Stimulated activated CD8-positive, alpha-beta memory T cell treated with anti-CD3 and anti-CD28 coated beads, Interleukin-7, amount 100 ng/mL, for 24 hours (primary cell): ENCODE measurements around the gene RPS15A.

Experiments
- DNase-seq: peaks from one replicate; pipeline ENCODE4 v3.0.0-alpha.2; 2020; ENCODE audit warnings: low read depth

The RPS15A gene

DNA sequence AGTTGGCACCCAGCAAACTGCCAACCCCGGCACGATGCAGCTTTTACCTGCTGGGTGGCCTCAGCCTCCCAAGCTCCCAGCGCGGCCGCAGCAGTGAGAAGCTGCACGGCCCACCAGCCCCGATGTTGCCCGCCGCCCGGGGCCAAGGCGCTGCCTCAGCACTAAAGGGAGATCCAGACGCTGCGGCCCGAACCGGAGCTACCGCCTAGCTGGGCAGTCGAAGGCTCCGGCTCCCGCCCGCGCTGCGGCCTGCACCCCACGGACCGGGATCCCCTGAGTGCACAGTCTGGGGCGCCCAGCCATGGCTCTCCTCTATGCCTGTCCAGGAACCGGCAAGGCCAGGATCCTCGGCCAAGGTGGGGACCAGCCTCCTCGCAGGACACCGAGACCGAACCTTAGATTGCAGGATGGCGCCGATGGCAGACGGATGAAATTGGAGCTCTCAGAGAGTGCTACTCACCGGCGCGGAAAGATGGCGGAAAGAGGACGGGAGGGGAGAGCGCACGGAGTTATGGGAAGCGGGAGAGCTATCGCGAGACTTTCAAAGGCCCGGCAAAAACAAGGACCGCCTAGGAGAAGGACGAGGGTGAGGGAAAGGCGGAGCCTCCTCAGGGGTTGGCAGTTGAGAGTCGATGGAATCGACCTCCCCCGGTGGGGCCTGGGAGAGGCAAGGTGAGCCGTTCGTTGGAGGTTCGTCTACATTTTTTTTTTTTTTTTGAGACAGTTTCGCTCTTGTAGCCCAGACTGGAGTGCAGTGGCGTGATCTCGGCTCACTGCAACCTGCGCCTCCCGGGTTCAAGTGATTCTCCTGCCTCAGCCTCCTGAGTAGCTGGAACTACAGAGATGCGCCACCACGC is at the start of gene RPS15A:
Gene RPS15A, minus strand, starts transcription at position 485 of the 857 bp plus-strand sequence. CDS start 1,221 bp downstream, outside the sequence.
- DNase-seq, result peak; percentile 82

DNA sequence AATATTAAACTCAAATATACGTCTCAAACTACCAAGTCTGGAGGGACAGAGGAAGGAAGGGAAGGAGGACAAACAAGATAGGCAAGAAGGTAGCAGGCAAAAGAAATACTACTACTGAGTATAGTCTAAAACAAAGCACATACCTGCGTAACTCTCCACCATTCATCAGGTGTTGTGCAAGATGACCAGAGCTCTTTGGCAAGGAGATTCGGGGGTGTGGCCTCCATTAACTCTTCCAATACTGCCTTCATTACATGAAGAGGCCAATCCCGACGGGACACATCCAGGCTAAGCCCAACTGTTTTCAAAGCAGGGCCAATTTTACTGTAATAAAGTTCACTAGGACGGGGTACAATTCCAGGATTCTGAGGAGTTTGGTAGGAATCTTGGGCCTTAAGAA is 49.4 kb upstream of the RPS15A start:
- DNase-seq, result no peak

DNA sequence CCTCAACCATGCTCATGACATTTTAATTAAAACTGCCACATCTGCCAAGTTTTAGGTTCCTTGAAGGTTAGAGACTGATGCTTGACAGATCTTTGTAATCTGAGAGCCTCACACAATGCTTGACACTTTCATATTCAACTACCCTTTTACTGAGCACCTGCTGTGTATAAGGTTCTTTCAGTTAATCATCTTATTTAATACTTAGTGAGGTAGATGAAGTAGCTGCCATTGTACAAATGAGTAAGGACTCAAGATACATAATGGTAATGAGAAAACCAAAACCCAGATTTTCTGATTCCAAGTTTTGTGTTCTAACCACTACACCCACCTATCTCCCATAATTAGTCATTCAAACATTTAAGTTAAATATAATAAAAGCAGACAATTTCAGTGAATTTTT is 46.6 kb upstream of the RPS15A start:
- DNase-seq, result no peak

DNA sequence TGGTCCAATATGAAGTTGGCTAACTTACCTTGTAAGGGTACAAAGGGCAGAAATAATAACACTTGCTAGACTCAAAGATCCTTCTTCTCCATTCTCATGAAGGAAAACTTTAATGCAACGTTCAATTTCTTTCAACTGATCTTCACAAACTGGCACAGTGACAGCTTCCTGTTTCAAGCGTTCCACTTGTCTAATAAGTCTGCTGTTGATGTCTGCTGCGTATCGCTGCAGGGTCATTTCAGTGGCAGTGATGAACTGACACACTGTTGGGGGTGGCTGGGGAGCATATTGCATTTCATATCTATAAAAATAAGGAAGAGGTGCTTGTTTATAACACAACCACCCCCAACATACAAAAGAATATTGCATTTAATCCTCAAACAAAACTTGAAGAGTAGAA is 44.7 kb upstream of the RPS15A start:
- DNase-seq, result no peak

DNA sequence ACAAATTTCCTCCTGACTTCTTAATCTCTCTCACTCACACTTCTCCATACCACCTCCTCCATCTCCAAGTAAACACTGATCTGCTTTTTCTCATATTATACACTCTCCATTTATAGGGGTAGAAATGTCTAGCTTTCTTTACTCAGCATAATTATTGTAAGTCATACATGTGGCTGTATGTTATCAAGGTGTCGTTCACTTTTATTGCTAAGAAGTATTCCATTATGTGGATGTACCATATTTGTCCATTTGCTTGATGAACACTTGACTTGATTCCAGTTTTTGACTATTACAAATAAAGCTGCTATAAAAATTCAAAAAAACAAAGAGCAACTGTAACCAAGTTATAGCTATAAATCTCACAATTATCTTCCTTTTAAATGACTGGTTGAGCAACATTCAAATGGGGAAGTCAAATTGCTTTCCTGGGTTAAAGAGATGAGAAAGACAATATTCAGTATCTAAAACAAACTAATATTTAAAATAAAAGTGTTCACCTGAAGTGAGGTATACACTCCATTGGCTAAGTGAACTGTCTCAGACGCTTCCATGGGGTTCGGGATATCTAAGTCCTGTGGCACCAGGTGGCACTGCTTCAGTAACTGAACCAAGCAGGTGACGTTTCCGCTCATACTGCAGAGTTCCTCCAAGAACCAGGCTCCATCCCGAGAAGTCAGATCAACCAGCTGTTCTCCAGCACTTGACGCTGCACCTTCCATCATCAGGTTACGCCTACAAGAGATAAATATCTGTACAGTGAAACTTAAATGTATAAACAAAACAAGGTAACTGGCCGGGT is 43.8 kb upstream of the RPS15A start:
- DNase-seq, result no peak

DNA sequence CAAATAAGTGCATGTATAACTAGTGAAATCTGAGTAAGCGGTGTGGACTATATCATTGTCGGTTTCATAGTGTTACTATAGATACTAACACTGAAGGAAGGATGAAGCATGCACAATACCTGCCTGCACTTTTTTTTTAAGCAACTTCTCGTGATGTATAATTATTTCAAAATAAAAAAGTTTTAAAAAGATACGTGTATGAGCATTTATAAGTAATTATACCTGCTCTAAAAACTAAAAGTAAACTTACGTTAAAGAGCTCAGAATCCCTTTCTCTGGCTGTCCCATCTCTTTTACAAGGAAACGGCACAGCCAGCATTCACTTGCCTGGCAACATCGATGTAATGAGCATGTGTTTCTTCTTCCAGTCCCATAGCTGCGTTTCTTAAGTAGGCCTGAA is 42.5 kb upstream of the RPS15A start:
- no peak for DNase-seq

DNA sequence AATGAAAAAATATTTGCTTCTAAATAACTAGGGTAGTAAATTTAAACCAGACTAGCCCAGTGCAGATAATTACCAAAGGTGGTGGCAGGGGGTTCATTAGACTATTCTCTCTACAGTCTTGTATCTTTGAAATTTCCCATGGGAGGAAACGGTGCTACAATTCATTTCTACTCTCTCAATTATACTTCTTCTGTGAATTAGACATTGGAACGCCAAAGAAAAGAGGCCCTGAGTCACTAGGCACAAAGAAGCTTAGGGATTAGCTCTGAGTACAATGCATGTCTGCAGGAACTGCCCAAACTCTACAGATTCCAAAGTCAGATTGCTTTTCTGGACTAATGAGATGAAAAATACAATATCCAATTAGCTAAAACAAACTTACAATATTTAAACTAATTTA is 41.9 kb upstream of the RPS15A start:
- DNase-seq, result no peak

DNA sequence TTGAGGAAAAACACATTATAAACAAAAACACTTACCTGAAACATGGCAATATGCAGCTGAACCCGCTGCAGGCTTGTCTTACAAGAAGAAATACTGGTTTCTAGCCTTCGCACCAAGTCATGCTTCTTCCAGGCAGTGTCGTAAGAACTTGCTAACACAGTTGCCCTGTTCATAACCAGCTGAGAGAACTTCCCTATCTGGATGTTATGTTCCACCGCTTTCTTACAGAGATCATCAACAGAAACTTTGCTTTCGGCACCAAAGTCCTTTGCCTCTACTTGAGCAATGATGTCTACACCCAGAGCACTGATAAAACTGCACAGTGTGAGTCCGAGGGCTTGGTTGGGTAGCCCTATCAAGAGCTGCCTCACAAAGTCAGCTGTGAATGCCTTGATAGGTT is 39.1 kb upstream of the RPS15A start:
- DNase-seq, result no peak

DNA sequence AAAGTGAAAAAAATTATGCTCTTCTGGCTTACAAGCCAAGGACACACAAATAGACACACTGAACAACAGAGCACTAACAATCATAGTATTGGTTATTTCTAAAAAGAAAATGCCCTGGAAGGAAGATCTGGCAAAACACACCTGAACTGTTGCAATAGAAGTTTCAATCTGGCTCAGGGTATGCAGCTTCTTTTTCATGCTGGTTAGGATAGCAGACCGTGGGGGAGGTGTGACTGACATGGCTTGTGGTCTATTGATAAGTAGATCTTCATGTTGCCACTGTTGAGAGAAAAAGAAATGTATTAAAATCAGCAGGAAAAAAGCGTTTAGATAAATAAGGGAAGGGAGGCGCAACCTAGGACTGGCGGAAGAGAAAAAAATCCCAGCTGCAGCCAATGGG is 37.8 kb upstream of the RPS15A start:
- no peak for DNase-seq

DNA sequence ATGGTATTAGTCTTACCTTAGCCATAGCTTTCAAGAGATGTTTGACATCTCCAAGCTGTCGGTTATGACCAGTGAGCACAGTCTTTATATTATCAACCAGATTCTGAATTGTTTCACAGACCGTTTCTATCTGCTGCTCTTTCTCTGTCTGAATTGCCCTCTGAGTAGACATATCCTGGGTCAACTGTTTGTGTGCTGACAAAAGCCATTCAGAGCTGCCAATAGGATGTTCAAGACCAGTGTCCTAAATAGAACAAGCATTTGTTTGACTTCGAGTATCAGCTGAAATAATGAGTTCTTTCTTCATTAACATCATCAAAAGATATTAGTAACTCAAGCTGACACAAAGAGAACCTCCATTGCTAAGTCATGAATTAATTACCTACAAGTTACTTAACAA is 26.2 kb upstream of the RPS15A start:
- DNase-seq, result no peak

DNA sequence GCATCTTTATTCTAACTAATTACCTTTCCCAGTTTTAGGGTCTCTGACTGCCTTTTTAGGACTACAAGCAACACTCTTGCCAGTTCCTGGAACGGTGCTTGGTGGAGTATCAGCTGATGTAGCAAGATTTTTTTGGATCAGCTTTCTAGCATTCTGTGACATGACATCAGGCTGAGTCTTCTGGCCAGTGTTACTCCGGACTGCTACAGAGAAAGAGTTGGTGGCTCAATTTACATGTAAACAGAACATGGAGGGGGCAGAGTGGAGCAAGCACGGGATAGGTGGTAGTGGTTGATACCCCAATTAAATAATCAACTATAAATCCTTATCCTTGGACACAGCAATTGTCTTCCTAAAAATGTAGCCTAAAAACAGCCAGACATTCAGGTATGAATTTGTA is 21.8 kb upstream of the RPS15A start:
- DNase-seq, result no peak

DNA sequence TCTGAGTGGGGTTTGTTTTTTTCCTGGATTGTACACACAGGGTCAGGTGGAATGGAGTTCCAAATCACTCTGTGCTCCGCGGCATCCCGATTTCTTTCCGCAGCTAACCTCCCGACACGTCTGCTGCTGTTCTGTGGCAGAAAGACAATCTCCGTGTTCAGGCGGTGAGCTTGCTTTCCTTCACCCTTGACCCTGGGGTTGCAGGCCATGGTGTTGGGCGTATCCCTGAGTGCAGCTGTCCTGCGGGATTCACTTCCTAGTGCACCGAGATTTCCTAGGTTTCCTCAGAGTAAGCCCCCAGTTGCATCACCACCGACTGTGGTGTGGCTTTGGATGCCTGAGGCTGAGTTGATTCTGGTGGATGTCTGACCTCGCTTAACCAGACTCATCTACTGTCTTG is 19.0 kb upstream of the RPS15A start:
- DNase-seq, result no peak

DNA sequence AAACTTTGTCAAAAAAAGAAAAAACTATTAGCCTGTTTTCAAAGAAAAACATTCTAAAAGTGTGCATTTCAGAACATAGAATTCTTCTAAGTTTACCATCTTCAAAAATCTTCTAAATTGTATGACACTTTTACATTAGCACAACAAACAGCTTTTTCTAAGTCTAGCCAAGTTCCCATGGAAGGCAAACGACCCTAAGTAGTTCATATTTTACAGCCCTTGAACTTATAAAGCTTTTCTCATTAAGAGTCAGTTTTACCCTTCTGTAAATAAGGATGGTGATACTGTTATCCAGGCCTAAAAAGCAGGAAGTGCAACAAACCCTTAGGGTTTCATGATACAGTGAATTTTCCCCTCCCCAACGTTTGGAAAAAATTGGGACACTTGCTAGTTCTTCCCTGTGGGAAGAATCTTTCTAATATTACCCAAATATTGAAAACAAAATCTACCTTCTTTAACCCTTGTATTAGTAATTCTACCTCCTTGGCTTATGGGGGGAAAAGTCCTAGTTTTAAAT is 15.2 kb upstream of the RPS15A start:
- DNase-seq, result no peak

DNA sequence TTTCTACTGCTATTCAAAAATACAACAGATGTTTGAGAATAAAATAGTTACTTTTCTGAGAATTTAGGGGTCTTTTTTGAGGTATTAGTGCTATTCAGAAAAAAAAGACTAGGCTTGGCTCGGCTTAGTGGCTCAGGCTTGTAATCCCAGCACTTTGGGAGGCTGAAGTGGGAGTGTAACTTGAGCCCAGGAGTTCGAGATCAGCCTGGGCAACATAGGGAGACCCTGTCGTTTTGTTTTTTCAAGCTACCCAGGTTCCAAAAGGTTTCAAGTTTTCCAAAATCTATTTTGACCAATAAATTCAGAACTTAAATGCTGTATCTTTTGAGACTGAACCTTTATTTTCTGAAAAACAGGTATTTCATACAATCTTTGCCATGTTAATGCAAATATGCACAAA is 14.4 kb upstream of the RPS15A start:
- no peak for DNase-seq

DNA sequence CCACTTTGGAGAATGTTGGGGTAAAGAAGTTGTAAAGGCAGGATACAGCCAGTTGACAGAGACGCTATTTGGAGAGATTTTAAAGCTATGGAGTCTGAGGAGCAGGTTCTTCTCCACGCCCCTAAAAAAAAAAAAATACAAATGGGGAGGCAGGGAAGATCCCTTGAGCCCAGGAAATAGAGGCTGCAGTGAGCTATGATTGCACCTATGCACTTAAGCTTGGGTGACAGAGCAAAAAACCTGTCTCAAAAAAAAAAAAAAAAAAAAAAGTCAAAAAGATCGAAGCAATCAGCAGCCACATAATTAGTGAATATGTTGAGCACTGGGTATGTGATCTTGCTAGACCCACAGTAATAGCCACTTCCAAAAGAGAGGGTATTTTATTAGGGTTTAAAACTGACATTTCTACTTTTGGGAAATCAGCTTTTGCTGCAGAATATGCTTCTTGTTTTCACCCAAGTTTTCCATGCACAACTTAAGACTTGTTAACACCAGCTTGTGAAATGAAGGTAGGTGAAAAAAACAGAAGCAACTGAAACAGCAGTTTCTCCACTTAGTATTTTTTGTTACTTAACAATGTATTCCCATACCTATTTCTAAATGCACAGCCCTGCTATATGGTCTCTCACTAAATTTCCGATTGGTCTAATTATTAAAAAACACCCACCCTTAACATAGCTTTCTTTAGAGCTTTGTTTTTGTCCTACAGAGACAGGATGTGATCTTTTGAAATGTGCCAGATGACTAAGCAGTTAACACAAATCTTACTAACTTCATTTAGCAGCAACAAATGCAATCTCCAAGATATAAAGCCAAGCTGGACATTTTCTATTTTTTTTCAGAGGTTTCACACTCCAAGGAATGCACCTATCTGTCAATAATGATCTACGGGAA is 13.7 kb upstream of the RPS15A start:
- no peak for DNase-seq

DNA sequence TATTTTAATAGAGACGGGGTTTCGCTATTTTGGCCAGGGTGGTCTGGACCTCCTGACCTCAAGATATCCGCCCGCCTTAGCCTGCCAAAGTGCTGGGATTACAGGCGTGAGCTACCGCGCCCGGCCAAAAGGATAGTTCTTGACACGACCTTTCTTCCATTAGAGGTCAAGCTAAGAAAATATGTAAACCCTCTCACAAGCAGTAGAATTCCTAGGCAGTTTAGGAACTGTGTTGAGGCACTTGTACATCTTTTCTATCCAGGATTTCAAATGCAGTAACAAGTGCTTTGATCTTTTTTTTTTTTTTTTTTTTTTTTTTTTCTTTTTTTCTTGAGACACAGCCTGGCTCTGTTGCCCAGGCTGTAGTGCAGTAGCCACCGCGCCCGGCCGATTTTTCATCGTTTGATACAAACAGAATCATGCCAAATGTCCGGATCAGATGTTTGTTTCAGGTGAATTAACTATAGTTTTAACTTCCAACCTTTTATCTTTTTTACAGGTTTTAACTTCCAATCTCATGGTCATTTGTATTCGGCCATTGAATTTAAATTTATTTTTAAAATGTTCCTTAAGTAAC is 12.7 kb upstream of the RPS15A start:
- no peak for DNase-seq

DNA sequence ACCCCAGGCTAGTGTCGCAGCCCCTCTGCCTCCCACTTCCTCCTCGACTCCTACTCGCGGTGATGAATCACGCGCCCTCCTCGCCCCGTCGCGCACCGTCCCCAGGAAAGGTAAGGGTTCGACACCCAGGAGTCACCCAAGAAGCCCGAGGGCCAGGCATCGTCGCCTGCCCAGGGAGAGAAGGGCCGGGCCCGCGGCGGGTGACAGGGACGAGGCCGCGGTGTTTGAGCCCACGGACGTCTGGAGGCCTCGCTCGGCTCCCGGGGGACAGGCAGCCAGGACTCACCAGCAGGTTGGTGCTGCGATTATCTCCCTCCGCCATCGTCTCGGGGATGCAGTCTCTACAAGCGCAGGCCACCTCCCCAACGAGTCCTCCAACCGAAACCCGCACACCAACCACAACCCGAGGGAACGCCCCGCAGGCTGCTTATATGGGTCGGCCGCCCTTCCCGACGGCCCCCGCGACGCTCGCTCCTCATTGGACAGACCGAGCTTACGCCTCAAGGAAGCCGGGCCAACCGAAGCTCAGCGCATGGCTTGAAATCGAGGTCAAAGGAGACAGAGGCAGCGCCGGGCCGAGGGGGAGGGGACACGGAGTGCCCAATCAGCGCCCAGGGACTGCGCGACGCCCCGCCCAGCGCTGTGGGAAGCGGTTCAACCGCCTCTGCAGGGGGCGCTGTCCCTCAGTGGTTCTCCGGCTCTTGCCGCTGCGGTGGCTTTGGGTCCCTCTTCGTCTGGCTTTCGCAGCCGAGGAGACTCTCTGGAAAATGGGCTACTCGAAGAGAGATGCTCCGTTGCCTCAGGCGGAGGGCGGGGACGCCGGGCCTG is 11.2 kb upstream of the RPS15A start, which contains the start of gene ARL6IP1:
Gene ARL6IP1, minus strand, starts transcription at position 405 of the 828 bp plus-strand sequence. Its CDS starts 83 bp downstream, at position 322.
- DNase-seq, result peak; percentile 96

DNA sequence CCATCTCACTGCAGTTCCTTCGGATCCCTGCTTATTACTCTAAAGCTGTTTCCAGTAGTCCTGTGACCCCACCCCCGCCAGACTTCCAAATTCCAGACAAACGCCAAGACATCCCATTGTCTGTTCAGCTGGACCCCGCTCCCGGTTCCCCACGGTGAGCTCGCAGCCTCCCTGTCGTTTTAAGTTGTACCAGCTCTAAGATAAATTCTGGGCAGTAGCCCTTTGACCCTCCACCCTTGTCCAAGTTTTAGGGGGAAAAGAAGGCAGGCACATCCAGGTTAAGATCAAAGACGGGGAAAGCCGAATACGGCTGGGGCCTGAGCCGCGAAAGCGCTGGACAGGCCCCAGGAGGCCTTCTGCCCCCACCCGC is 10.6 kb upstream of the RPS15A start:
- DNase-seq, result no peak

DNA sequence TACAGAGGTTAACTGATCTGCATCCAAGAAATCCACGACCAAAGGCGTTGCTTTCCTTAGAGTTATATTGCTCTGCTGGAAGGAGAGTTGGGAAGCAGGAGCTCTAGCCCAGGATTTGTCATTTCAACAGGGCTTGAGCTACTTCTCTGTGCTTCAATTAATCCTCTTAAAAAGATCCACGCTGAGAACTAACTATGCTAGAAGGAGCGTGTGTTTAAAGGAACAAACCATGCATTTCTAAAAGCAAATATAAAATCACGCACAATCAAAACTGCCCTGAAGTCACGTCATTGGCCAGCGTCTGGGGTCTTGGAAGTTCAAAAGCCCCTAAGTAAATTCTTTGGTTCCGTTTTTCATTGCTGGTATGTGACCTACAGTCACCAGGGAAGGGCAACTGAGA is 10.2 kb upstream of the RPS15A start:
- DNase-seq, result no peak

DNA sequence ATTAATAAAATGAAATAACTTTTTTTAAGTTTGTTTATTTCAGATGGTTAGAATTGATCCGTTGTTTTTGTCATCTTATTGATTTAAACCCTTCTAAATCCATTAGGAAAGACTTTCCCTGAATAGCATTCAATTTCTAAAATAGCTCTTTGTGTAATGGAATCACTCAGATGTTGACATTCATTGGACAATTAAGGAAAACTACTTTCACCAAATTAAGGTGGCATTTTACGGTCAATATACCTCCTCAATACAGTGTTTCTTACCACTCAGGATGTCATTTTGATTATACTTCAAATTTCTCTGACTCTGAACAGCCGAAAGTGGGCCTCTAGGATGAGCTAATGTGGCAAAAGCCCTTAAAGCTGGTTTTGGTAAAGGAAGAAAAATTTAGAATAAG is 9.4 kb upstream of the RPS15A start:
- DNase-seq, result no peak

DNA sequence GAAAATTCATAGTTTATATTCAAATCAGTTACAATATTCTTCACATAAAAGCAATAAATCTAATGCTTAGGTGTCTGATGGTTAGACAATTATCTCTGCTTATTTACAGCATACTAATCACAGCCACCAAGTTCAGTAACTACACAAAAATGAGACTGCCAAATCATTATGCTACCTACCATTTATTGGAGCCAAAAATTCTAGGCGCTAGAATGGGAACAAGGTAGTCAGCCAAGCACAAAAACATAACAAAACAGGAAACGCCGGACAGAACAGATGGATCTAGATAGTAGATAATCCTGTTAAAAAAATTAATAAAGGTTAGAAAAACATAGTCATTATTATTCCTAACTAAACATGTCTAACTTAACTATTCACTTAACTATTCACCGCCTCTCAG is 7.6 kb upstream of the RPS15A start:
- DNase-seq, result no peak
